Endothelial cell of umbilical vein (primary cell): ENCODE data around the gene ATF7IP.

Experiments used
- CTCF ChIP-seq, 2 donors: IDR thresholded peaks; 1 replicate in 1 of 2; 2 replicates in 1 of 2; pipeline ENCODE4 v1.5.1; 2011; ENCODE audit warnings: low read length in 2 of 2, mild to moderate bottlenecking in 2 of 2, moderate library complexity in 2 of 2, control low read depth in 1 of 2, inconsistent platforms in 1 of 2, low read depth in 1 of 2; ENCODE audit not compliant: insufficient read depth in 1 of 2; ENCODE audit errors: extremely low read depth in 1 of 2
- EZH2 ChIP-seq: IDR thresholded peaks from 2 replicates; pipeline ENCODE4 v1.6.1; 2012; ENCODE audit warnings: borderline replicate concordance, low read depth, mild to moderate bottlenecking, moderate library complexity, low read length, inconsistent platforms; ENCODE audit not compliant: severe bottlenecking
- JUN ChIP-seq: IDR thresholded peaks from 2 replicates; pipeline ENCODE4 v1.6.1; 2011; ENCODE audit warnings: borderline replicate concordance, low read depth; ENCODE audit not compliant: insufficient read length, insufficient read depth
- MAX ChIP-seq: IDR thresholded peaks from 2 replicates; pipeline ENCODE4 v1.6.1; 2011; ENCODE audit not compliant: insufficient read depth, insufficient read length
- MYC ChIP-seq: IDR thresholded peaks from one replicate; pipeline ENCODE4 v1.6.1; 2011; ENCODE audit warnings: mild to moderate bottlenecking, low read depth, low read length
- POLR2A ChIP-seq: IDR thresholded peaks from 2 replicates; pipeline ENCODE4 v1.6.1; 2012; ENCODE audit warnings: low read depth, mild to moderate bottlenecking, control low read depth, low read length
- POLR2AphosphoS5 ChIP-seq: IDR thresholded peaks from 2 replicates; pipeline ENCODE4 v1.6.1; 2012; ENCODE audit warnings: low read depth, mild to moderate bottlenecking, control low read depth, low read length, moderate library complexity; ENCODE audit not compliant: insufficient read depth

GRCh38 chr12:14452336-14452735 is 86.9 kb downstream of the ATF7IP start:
- no peak for TF ChIP-seq CTCF (IDR thresholded peaks at IDR 0.05; ENCODE audit: extremely low read depth in 1 of 2, insufficient read depth in 1 of 2, low read depth in 1 of 2, low read length in 2 of 2)
- TF ChIP-seq POLR2A = no peak
- TF ChIP-seq POLR2AphosphoS5 = no peak
- TF ChIP-seq EZH2 = no peak
- TF ChIP-seq JUN = no peak
- no peak for TF ChIP-seq MYC
- TF ChIP-seq MAX = no peak
